Measurements from ENCODE around the gene CHI3L2.

DNA sequence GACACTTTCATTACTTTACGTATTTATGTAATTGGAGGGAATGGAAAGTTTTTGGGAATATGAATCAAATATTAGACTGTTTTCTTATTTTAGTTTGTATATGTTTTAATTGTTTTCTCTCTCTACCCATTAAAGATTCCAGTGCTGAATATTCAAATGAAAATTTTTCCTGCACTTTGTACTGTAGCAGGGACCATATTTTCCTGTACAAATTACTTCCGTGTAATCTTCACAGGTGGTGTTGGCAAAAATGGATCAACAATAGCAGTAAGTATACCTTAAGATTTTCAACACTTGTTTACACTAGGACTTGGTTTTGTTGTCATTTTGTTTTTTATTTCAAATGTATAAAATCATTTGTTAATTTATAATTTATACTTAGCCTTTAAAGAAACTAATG is 45.5 kb upstream of the CHI3L2 start:
- TF ChIP-seq TBL1XR1 (IDR thresholded peaks at IDR 0.05; ENCODE audit: low read depth, low read length) (no peak), CTCF (IDR thresholded peaks at IDR 0.05 in 2 of 3, conservative IDR thresholded peaks at IDR 0.05 in 1 of 3; ENCODE audit: control insufficient read depth in 2 of 3, extremely low read depth in 1 of 3, insufficient read depth in 1 of 3, low read depth in 3 of 3, low read length in 3 of 3) (no peak), YY1 (IDR thresholded peaks at IDR 0.05; ENCODE audit: low read depth, low read length) (no peak), POLR2AphosphoS2 (IDR thresholded peaks at IDR 0.05; ENCODE audit: low read depth, low read length) (no peak; the same call in 1 of the 2 replicates), SKIL (IDR thresholded peaks at IDR 0.05; ENCODE audit: low read depth, poor library complexity, severe bottlenecking) (no peak), ATF3 (IDR thresholded peaks at IDR 0.05; ENCODE audit: borderline replicate concordance, extremely low read depth, low read depth, low read length) (no peak), RAD21 (IDR thresholded peaks at IDR 0.05; ENCODE audit: insufficient read depth, low read depth, low read length) (no peak), EP300 (IDR thresholded peaks at IDR 0.05; ENCODE audit: borderline replicate concordance in 1 of 2, control insufficient read depth in 1 of 2, low read depth in 2 of 2, low read length in 2 of 2) (no peak), SRF (IDR thresholded peaks at IDR 0.05; ENCODE audit: low read depth in 2 of 2, low read length in 2 of 2) (no peak), FOS (IDR thresholded peaks at IDR 0.05; ENCODE audit: borderline replicate concordance, extremely low read depth, insufficient read length) (no peak)
- TF ChIP-seq, protein P1, sequence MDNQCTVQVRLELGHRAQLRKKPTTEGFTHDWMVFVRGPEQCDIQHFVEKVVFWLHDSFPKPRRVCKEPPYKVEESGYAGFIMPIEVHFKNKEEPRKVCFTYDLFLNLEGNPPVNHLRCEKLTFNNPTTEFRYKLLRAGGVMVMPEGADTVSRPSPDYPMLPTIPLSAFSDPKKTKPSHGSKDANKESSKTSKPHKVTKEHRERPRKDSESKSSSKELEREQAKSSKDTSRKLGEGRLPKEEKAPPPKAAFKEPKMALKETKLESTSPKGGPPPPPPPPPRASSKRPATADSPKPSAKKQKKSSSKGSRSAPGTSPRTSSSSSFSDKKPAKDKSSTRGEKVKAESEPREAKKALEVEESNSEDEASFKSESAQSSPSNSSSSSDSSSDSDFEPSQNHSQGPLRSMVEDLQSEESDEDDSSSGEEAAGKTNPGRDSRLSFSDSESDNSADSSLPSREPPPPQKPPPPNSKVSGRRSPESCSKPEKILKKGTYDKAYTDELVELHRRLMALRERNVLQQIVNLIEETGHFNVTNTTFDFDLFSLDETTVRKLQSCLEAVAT (IDR thresholded peaks at IDR 0.05) = no peak

Measured in GM12878 (cell line).